Measurements from ENCODE around the gene SEC24C.

DNA sequence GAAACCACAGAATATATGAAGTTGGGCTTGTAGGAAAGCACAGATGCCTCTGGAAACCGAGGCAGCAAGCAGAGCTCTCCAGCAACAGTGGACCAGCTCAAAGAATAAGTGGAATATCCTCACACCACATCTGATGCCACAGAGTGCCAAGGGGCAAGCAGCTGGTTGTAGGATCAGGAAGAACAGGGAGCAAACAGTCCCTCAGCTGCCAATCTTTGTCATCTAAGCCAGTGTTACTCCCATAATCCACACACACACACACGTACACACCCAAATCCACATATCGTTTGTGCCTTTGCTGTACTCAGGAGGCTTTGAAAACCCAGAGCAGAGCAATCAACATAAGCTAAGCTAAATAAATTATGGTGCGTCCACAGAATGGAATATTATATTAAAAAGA lies 20.7 kb upstream of the SEC24C start:
- TF ChIP-seq, protein P1, sequence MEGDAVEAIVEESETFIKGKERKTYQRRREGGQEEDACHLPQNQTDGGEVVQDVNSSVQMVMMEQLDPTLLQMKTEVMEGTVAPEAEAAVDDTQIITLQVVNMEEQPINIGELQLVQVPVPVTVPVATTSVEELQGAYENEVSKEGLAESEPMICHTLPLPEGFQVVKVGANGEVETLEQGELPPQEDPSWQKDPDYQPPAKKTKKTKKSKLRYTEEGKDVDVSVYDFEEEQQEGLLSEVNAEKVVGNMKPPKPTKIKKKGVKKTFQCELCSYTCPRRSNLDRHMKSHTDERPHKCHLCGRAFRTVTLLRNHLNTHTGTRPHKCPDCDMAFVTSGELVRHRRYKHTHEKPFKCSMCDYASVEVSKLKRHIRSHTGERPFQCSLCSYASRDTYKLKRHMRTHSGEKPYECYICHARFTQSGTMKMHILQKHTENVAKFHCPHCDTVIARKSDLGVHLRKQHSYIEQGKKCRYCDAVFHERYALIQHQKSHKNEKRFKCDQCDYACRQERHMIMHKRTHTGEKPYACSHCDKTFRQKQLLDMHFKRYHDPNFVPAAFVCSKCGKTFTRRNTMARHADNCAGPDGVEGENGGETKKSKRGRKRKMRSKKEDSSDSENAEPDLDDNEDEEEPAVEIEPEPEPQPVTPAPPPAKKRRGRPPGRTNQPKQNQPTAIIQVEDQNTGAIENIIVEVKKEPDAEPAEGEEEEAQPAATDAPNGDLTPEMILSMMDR (IDR thresholded peaks at IDR 0.05), result no peak
- no peak for TF ChIP-seq EZH2phosphoT487 (IDR thresholded peaks at IDR 0.05; ENCODE audit: borderline replicate concordance, low read depth)
- TF ChIP-seq JUND (IDR thresholded peaks at IDR 0.05), result no peak
